GM10847 (cell line): ENCODE results near the gene CHMP1A.

Experiments used
- POLR2A ChIP-seq: IDR thresholded peaks from 2 replicates; pipeline ENCODE4 v1.6.1; 2011; ENCODE audit not compliant: insufficient read length; ENCODE audit errors: extremely low read depth

Gene CHMP1A

GRCh38 chr16:89657442-89658220 is at the start of gene CHMP1A, which contains the start of gene SPATA33:
CHMP1A (minus strand) TSS chr16:89657708; CDS start chr16:89657588, 120 bp downstream.
SPATA33 (plus strand) TSS chr16:89657836; CDS start chr16:89657912, 76 bp downstream.
- peak; percentile 89 for TF ChIP-seq POLR2A

- no peak for TF ChIP-seq POLR2A
These were observed 49.2 kb upstream of the CHMP1A start for GRCh38 chr16:89706518-89707260.

- TF ChIP-seq POLR2A: no peak
These were observed 47.5 kb upstream of the CHMP1A start for GRCh38 chr16:89705006-89705405.

DNA sequence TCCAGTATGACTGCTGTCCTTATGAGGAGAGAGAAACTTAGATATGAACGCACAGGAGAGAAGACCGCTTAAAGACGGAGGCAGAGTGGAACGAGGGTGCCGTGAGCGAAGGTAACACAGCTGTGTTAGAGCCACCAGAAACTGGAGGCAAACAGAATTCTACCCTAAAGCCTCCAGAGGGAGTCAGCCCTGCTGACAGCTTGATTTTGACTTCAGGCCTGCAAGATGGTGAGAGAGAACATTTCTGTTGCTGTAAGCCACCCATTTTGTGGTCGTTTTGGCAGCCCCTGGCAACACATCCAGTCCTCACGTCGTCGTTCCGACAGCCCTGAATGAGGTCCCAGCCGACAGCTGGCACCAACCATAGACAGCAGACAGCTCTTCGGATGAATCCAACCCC is 46.8 kb upstream of the CHMP1A start:
- no peak for TF ChIP-seq POLR2A

GRCh38 chr16:89701425-89702406 is 44.2 kb upstream of the CHMP1A start, which contains the start of gene SPATA2L:
SPATA2L (minus strand) TSS chr16:89701705; CDS start chr16:89701232, 473 bp downstream.
- peak; percentile 51 for TF ChIP-seq POLR2A

GRCh38 chr16:89700649-89701424 is 43.3 kb upstream of the CHMP1A start:
- no peak for TF ChIP-seq POLR2A

GRCh38 chr16:89700100-89700648 is 42.7 kb upstream of the CHMP1A start:
- TF ChIP-seq POLR2A: no peak

GRCh38 chr16:89697616-89698331 is 40.3 kb upstream of the CHMP1A start:
- no peak for TF ChIP-seq POLR2A

GRCh38 chr16:89697161-89697615 is 39.7 kb upstream of the CHMP1A start:
- TF ChIP-seq POLR2A: no peak

DNA sequence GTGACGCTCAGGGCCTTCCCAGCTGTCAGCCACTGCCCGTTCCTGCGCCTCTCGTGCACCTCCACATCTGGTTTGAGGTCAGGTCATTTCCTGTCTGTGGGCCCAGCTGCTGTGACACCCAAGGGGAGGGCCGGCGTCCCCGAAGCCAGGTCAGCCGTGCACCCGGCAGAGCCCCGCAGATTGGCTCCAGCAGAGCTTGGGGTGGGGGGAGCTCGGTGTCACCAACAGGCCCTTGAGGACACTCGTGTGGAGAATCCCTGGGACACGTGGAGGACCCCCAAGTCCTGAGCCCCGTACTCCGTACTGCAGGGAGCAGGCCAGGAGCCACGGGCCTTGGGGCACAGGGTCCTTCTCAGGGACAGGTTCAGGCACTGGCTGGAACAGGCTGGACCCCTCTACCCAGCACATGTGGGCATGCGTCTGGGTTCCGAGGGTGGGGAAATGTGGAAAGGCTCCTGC is 39.2 kb upstream of the CHMP1A start:
- TF ChIP-seq POLR2A: no peak

GRCh38 chr16:89695875-89696669 is 38.6 kb upstream of the CHMP1A start:
- TF ChIP-seq POLR2A: no peak
